MM.1S (cell line): ENCODE data around the gene KIRREL1.

ENCODE experiments used
- CTCF ChIP-seq: fragments of 300-600 bp; sonication (generic); IDR thresholded peaks from 2 replicates; pipeline ENCODE4 v1.5.1; 2016; ENCODE audit warnings: antibody characterized with exemption, low read length, mixed read lengths
- EZH2 ChIP-seq: fragments of 300-600 bp; sonication (generic); optimal IDR thresholded peaks from 2 replicates; pipeline ENCODE3; 2017; ENCODE audit warnings: low read depth, mild to moderate bottlenecking, antibody characterized with exemption, low read length, mixed read lengths
- EZH2phosphoT487 ChIP-seq: fragments of 300-600 bp; sonication (generic); IDR thresholded peaks from 2 replicates; pipeline ENCODE4 v1.6.1; 2018; ENCODE audit warnings: antibody characterized with exemption, low read length

GRCh38 chr1:157985473-157985872 lies 8.0 kb upstream of the KIRREL1 start:
- no peak for TF ChIP-seq CTCF
- TF ChIP-seq EZH2phosphoT487 = no peak
- no peak for TF ChIP-seq EZH2
